CD4-positive, CD25-positive, alpha-beta regulatory T cell (primary cell): ENCODE data around the gene RAP2A. TPM values are rescaled to one million over a fixed set of nuclear protein-coding genes. Genes with fewer than 3 reads are reported as not detected.

Experiments used
- ATAC-seq, 2 donors: fragments of 150-1000 bp; cut with Tn5 transposase; one replicate each; pipeline ENCODE4 v1.10.0; 2021; ENCODE audit warnings: low read depth in 2 of 2, moderate number of reproducible peaks in 2 of 2, moderate library complexity in 1 of 2
- DNase-seq, 3 donors: peaks; one replicate each; pipeline versions ENCODE4 v3.0.0 to v3.0.0-alpha.2; 2012 to 2022; ENCODE audit warnings: mixed read lengths in 1 of 3
- H3K27ac ChIP-seq: one replicate; pipeline ENCODE4 v1.7.0; 2013; ENCODE audit warnings: mild to moderate bottlenecking, low read length; ENCODE audit not compliant: insufficient read depth, poor library complexity, severe bottlenecking
- H3K27me3 ChIP-seq: one replicate; pipeline ENCODE4 v1.7.0; 2013; ENCODE audit warnings: low read length; ENCODE audit not compliant: control insufficient read depth, insufficient read depth
- H3K36me3 ChIP-seq: one replicate; pipeline ENCODE4 v1.7.0; 2013; ENCODE audit warnings: mild to moderate bottlenecking, low read length, moderate library complexity; ENCODE audit not compliant: control insufficient read depth, insufficient read depth
- H3K4me1 ChIP-seq: 2 replicates; pipeline ENCODE4 v1.7.0; 2013; ENCODE audit warnings: mild to moderate bottlenecking, low read length; ENCODE audit not compliant: insufficient read depth, control insufficient read depth, poor library complexity, severe bottlenecking
- H3K4me3 ChIP-seq: one replicate; pipeline ENCODE4 v1.7.0; 2013; ENCODE audit warnings: low read depth, mild to moderate bottlenecking, low read length, moderate library complexity
- H3K9me3 ChIP-seq, 2 experiments: 1 replicate in 1 of 2; 2 replicates in 1 of 2; pipeline ENCODE4 v1.7.0; 2013; ENCODE audit warnings: low read length in 2 of 2, mild to moderate bottlenecking in 1 of 2, moderate library complexity in 1 of 2; ENCODE audit not compliant: control insufficient read depth in 2 of 2
- H3K27ac Mint-ChIP-seq, 3 donors: one replicate each; pipeline ENCODE4 v1.8.0; 2020 to 2022; ENCODE audit warnings: mild to moderate bottlenecking in 3 of 3, mixed read lengths in 3 of 3, moderate library complexity in 2 of 3
- H3K27me3 Mint-ChIP-seq: one replicate; pipeline ENCODE4 v1.8.0; 2022; ENCODE audit warnings: mild to moderate bottlenecking, mixed read lengths
- H3K36me3 Mint-ChIP-seq: one replicate; pipeline ENCODE4 v1.8.0; 2020; ENCODE audit warnings: mixed read lengths
- H3K4me1 Mint-ChIP-seq, 4 donors: one replicate each; pipeline ENCODE4 v1.8.0; 2020 to 2022; ENCODE audit warnings: mixed read lengths in 4 of 4, mild to moderate bottlenecking in 1 of 4
- H3K4me3 Mint-ChIP-seq, 4 donors: one replicate each; pipeline ENCODE4 v1.8.0; 2020 to 2022; ENCODE audit warnings: mild to moderate bottlenecking in 4 of 4, mixed read lengths in 4 of 4, moderate library complexity in 3 of 4
- H3K9me3 Mint-ChIP-seq, 7 donors: one replicate each; pipeline ENCODE4 v1.8.0; 2020 to 2022; ENCODE audit warnings: mixed read lengths in 7 of 7, mild to moderate bottlenecking in 3 of 7, moderate library complexity in 2 of 7
- polyA plus RNA-seq, 4 donors: library from polyadenylated mRNA; unstranded; fragments of 300-500 nt; fragmentation: Illumina TruSeq; gene quantifications; one replicate each; pipeline ENCODE4 v1.2.3, GENCODE V29; 2021
- total RNA-seq: library from RNA; stranded (reverse); gene quantifications from one replicate; pipeline ENCODE4 v1.2.3, GENCODE V29; 2022

The RAP2A gene
- total and polyA plus RNA-seq, 5 donors from 2014 or later, result 2.6 to 24.0 (median 4.9) TPM

DNA sequence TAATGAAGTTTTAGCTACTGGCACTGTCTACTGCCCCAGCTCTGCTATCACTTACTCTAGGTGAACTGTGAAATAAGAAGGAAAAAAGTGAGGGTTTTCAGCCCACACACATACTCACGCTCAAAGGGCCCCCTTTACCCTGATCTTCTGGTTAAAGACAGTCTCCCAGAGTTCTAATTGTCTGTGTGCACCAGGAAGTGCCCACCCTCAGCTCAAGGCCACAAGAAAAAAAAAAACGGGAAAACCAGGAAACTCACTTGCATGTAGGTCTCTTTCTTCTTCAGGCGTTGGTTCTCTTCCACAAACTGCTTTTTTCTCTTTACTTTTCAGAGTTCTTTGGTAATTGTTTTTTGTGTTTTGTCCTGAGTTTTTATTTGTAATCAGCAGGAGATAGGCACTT is 22.1 kb downstream of the RAP2A start:
- Mint-ChIP-seq H3K9me3 (peaks cover 0 to 19% (median 3%) of the 10 kb centered on the region in 7 donors), H3K27ac (no peak overlapping the region), H3K36me3 (peaks cover 35% of the 10 kb centered on the region), H3K4me1 (peaks cover 19 to 34% (median 33%) of the 10 kb centered on the region in 4 donors), H3K4me3 (no peak overlapping the region), H3K27me3 (no peaks in the 10 kb centered on the region)
- H3K27me3 ChIP-seq, result no peaks in the 10 kb centered on the region
- peaks cover 2% of the 10 kb centered on the region for H3K36me3 ChIP-seq
- H3K9me3 ChIP-seq, result peaks cover 0 to 7% of the 10 kb centered on the region in 2 experiments
- ATAC-seq (no peak), DNase-seq (no peak)
- no peaks in the 10 kb centered on the region for H3K4me1 ChIP-seq
- no peak overlapping the region for H3K4me3 ChIP-seq
- H3K27ac ChIP-seq, result no peak overlapping the region

DNA sequence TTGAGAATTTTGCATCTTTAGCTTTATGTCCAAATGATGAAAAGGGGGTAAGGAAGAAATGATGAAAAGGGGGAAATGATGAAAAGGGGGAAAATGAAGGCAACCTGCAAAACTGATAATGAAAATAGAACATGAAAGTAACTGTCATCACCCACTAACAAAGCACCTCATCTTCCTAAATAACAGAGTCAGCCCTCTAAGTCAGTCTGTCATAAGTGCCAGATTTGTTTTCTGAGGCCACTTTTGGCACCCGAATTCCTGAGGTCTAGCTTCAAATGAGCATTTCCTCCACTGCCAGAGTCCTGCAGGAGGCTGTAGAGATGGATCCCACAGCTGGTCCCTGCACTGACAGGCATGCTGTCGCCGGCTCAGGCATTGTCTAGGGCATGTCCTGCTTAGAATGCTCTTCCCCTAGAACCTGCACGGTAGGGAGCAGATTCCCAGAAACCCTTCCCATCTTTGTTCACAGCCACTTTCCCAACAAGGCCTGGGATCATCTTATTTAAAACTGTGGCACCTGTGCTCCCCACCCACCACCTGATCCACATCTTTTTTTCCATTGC is 25.3 kb downstream of the RAP2A start:
- H3K4me3 ChIP-seq, result no peak overlapping the region
- H3K4me1 Mint-ChIP-seq, result peaks cover 19 to 31% (median 27%) of the 10 kb centered on the region in 4 donors
- H3K27ac Mint-ChIP-seq, result no peak overlapping the region
- DNase-seq (no peak), ATAC-seq (no peak)
- H3K4me1 ChIP-seq, result no peaks in the 10 kb centered on the region
- H3K27me3 Mint-ChIP-seq, result no peaks in the 10 kb centered on the region
- H3K36me3 ChIP-seq, result peaks cover 9% of the 10 kb centered on the region
- H3K9me3 Mint-ChIP-seq, result peaks cover 0 to 11% (median 0%) of the 10 kb centered on the region in 7 donors
- H3K27ac ChIP-seq, result no peak overlapping the region
- H3K36me3 Mint-ChIP-seq, result peaks cover 25% of the 10 kb centered on the region
- no peak overlapping the region for H3K4me3 Mint-ChIP-seq
- H3K27me3 ChIP-seq, result no peaks in the 10 kb centered on the region
- H3K9me3 ChIP-seq, result peaks cover 0 to 3% of the 10 kb centered on the region in 2 experiments

DNA sequence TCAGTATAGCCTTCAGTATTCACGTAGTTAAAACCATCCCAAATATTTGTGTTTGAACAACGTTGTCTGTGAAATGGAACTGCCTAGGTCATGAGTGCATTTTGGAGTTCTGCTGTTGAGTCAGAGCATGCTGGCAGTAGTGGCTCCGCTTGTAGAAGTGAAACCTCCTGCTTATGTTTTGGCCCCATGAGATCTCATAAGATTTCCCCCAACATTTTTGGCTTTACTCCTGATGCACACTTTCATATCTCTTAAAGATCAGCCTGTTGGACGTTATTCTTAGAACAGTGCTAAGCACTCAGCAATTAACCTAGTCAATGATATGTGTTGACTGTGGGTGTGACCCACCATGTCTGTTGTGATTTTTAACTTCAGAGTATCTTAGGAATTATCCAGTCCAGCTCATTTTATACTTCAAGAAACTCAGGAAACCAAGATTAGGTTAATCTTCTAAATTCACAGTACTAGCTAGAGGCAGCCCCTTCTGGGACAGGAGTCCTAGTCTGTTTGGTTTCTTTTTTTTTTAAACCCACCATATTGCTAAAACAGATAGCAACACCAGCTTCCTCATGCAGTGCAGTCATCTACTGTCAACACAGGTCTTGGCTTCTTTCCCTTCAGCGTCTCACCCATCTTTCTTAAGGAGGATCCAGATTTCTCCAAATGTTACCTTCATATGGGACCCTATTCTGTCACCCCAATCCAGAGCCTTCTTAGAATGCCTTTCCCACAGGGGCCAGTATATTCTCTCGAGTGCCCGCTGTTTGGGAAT is 26.2 kb downstream of the RAP2A start:
- peak; percentile 43 to 52 for ATAC-seq
- H3K4me1 Mint-ChIP-seq, result peaks cover 18 to 31% (median 25%) of the 10 kb centered on the region in 4 donors
- H3K27ac ChIP-seq, result no peak overlapping the region
- no peak overlapping the region for H3K4me3 ChIP-seq
- no peaks in the 10 kb centered on the region for H3K27me3 ChIP-seq
- peak overlapping the region; percentile 6 to 13 (median 9) for H3K27ac Mint-ChIP-seq
- H3K4me3 Mint-ChIP-seq, result no peak overlapping the region
- H3K27me3 Mint-ChIP-seq, result no peaks in the 10 kb centered on the region
- H3K4me1 ChIP-seq, result no peaks in the 10 kb centered on the region
- H3K36me3 ChIP-seq, result peaks cover 17% of the 10 kb centered on the region
- H3K36me3 Mint-ChIP-seq, result peaks cover 29% of the 10 kb centered on the region
- H3K9me3 Mint-ChIP-seq, result peaks cover 0 to 6% (median 0%) of the 10 kb centered on the region in 7 donors
- no peaks in the 10 kb centered on the region for H3K9me3 ChIP-seq
- DNase-seq, result no peak

DNA sequence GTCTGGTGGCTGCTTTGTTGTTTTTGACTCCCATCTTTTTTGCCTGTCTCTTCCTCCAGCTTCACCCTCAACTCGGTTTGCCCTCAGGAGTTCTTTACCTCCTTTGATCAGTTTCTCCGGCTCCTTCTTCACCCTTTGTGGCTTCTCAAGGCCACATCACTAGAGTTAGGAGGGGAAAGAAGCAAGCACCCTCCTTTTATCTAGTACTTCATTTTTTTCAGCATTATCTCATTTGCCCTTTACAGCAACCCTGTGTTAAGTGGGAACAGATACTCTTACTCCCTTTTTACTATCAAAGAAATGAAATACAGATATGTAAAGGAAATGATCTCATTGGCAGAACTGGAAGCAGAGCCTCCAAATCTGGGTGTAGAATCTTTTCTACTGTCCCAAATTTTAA is 26.9 kb downstream of the RAP2A start:
- no peak for ATAC-seq
- H3K4me3 Mint-ChIP-seq, result peak overlapping the region in 3 of 4 donors; percentile 16 to 79 (median 28)

DNA sequence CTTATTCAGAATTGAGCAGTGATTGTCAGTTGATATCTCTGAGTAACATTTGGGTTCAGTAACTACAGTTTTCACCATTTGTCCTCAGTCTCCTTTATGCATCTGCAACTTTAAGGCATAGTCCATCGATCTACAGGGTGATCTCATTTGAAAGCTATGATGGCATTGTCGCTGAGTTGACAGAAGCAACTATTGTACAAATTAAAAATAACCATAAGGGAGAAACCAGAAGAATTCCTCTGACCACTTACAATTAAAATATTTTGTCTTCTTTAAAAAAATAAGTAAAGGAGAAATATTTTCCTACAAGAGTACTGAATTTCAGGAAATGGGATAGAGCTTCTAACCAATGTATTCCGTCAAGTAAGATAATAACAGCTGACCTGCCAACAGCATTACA is 30.6 kb downstream of the RAP2A start:
- Histone ChIP-seq H3K4me1 (no peaks in the 10 kb centered on the region), H3K27ac (no peak overlapping the region), H3K9me3 (no peaks in the 10 kb centered on the region), H3K4me3 (no peak overlapping the region), H3K27me3 (no peaks in the 10 kb centered on the region), H3K36me3 (peaks cover 18% of the 10 kb centered on the region)
- Mint-ChIP-seq H3K9me3 (no peaks in the 10 kb centered on the region), H3K27me3 (no peaks in the 10 kb centered on the region), H3K4me3 (no peak overlapping the region), H3K36me3 (peaks cover 24% of the 10 kb centered on the region), H3K27ac (no peak overlapping the region), H3K4me1 (peaks cover 6 to 19% (median 14%) of the 10 kb centered on the region in 4 donors)
- no peak for ATAC-seq
- no peak for DNase-seq

More for the DNA sequence above, 26.9 kb downstream of the RAP2A start:
- H3K27ac ChIP-seq, result no peak overlapping the region
- H3K9me3 ChIP-seq, result no peaks in the 10 kb centered on the region
- peaks cover 0 to 3% (median 0%) of the 10 kb centered on the region in 7 donors for H3K9me3 Mint-ChIP-seq
- peak overlapping the region in 2 of 3 donors; percentile 9 for H3K27ac Mint-ChIP-seq
- no peak overlapping the region for H3K4me3 ChIP-seq
- no peaks in the 10 kb centered on the region for H3K27me3 ChIP-seq
- no peaks in the 10 kb centered on the region for H3K4me1 ChIP-seq
- peaks cover 31% of the 10 kb centered on the region for H3K36me3 Mint-ChIP-seq
- no peaks in the 10 kb centered on the region for H3K27me3 Mint-ChIP-seq
- no peak for DNase-seq
- H3K4me1 Mint-ChIP-seq, result peaks cover 17 to 29% (median 23%) of the 10 kb centered on the region in 4 donors
- peaks cover 17% of the 10 kb centered on the region for H3K36me3 ChIP-seq

DNA sequence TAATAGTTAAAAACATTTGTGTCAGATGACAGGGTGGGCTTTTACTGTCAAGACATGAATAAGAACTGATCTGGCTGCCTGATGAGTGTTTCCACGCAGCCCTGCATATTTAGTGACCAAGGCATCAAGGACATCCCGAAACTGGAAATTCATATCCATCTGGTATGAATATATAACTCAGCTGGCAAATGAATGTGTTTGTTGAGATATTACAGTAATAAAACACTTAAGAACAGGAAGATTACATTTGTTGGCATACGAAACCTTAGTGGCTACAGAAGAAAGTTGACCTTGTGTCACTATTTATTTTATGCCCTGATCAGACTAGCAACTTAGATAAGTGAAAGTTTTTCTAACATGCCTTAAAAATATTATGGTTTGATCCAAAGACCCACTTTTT is 32.8 kb downstream of the RAP2A start:
- Mint-ChIP-seq H3K4me3 (no peak overlapping the region), H3K4me1 (peaks cover 0 to 6% (median 4%) of the 10 kb centered on the region in 4 donors), H3K27me3 (no peaks in the 10 kb centered on the region), H3K9me3 (peaks cover 0 to under 1% (median 0%) of the 10 kb centered on the region in 7 donors), H3K27ac (no peak overlapping the region), H3K36me3 (peaks cover 20% of the 10 kb centered on the region)
- Histone ChIP-seq H3K4me3 (no peak overlapping the region), H3K27ac (no peak overlapping the region), H3K9me3 (no peaks in the 10 kb centered on the region), H3K27me3 (no peaks in the 10 kb centered on the region), H3K4me1 (no peaks in the 10 kb centered on the region), H3K36me3 (peaks cover 18% of the 10 kb centered on the region)
- ATAC-seq, result no peak
- no peak for DNase-seq

DNA sequence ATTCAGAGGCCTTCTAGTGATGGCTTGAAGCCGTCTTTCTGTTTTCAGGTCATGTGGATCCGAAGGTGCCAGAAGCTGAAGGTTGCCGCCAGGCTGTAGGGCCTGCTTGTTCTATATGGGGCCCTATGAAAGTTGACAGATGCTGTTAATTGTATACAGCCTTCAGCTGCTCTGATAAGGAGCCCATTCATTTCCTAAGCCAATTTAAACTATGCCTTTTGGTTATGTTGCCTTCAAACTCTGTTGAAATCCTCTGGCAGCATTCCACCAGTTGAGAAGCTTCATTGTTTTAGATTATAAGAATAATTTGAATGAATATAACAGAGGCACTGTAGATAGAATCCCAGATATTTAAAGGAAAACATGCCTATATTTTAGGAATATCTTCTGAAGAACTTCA is 34.4 kb downstream of the RAP2A start:
- no peaks in the 10 kb centered on the region for H3K4me1 ChIP-seq

More for the DNA sequence above, 34.4 kb downstream of the RAP2A start:
- peaks cover 20% of the 10 kb centered on the region for H3K36me3 Mint-ChIP-seq
- no peak overlapping the region for H3K4me3 Mint-ChIP-seq
- no peak overlapping the region for H3K27ac Mint-ChIP-seq
- peaks cover 0 to 3% (median 0%) of the 10 kb centered on the region in 7 donors for H3K9me3 Mint-ChIP-seq
- no peaks in the 10 kb centered on the region for H3K27me3 Mint-ChIP-seq
- no peaks in the 10 kb centered on the region for H3K27me3 ChIP-seq
- H3K9me3 ChIP-seq, result no peaks in the 10 kb centered on the region
- no peak overlapping the region for H3K27ac ChIP-seq
- H3K4me1 Mint-ChIP-seq, result peaks cover 0 to 6% (median 1%) of the 10 kb centered on the region in 4 donors
- H3K36me3 ChIP-seq, result peaks cover 18% of the 10 kb centered on the region
- ATAC-seq (no peak), DNase-seq (no peak)
- H3K4me3 ChIP-seq, result no peak overlapping the region
